ENCODE results near the gene BRSK1.
A peak's percentile ranks its signal among the peaks of the same experiment; 100 is the strongest.
"Not testable (repeated sequence)": the region's sequence is repeated elsewhere in the genome, so short reads cannot be mapped to it uniquely, and the experiment has no call there.

Gene BRSK1

DNA sequence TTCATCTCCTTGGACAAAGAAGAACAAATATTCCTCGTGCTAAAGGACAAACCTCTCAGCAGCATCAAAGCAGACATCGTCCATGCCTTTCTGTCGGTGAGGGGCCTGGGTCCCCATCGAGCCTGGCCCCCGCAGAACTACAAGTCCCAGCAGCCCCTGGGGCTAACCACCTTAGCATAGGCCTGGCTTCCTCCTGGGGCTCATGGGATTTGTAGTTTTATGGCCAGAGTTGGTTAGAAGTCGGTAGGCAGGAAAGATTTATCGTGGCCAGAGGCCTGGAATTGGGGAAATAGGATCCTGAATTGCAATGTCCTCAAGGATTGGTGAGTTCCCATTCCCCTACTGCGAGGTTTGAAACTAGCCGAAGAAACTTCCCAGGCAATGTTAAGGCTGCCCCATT is 21.7 kb downstream of the BRSK1 start:
- DNase-seq: peak; percentile 64

DNA sequence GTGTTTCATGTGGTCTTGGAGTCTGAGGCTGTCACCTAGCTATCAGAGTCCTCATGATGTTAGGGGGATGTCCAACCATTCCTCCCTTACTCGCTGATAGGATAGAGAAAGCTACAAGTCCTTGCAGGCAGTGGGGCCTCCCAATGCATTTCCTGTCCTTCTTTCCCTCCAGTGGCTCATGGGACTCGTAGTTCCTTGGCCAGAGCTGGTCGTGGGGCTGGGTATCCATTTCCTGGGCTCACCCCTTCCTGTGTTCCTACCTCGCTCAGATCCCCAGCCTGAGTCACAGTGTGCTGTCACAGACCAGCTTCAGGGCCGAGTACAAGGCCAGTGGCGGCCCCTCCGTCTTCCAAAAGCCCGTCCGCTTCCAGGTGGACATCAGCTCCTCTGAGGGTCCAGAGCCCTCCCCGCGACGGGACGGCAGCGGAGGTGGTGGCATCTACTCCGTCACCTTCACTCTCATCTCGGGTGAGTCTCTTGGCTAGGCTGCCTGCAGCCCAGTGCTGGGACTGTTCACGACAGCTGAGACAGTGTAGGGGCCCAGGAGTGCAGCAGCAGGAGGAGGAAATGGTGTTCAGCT is 22.3 kb downstream of the BRSK1 start:
- DNase-seq: no peak

DNA sequence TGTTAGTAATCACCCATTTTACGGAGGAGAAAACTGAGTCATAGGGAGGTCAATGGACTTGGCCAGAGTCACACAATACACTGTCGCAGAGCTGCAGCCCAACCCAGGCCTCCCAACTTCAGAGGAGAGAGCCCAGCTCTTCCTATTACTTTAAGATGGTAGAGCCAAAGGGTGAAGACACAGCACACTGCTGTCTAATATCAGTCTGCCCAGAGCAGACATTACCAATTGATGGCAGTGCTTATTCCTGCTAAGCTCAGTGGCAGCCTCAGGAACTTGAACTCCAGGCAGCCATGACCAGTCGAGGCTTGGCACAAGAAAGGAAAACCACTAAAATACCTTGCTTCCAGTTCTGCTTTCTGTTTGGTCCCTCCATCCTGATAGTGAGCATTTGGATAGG is 22.9 kb downstream of the BRSK1 start:
- no peak for DNase-seq

GRCh38 chr19:55308281-55308680 is 24.5 kb downstream of the BRSK1 start:
- no peak for DNase-seq

GRCh38 chr19:55309448-55309847 is 25.7 kb downstream of the BRSK1 start:
- DNase-seq: no peak

DNA sequence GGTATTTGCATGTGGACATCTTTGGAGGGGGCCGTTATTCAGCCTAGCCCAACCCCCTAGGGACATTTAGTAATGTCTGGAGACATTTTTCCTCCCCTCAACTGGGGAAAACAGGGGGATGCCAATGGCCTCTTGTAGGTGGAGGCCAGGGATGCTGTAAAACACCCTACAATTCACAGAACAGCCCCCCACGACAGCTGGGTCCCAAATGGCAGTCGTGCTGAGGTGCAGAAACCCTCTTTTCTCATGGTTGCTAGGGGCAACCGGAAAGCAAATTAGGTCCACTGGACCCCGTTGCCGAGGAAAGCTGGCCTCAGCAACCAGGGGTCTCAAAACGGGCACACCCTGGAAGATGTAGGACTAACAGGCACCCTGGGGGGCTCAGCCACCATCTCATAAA is 26.7 kb downstream of the BRSK1 start:
- no peak for DNase-seq

- DNase-seq: no peak
These were observed 27.6 kb downstream of the BRSK1 start for GRCh38 chr19:55311397-55311796.

GRCh38 chr19:55311797-55312196 is 28.0 kb downstream of the BRSK1 start:
- DNase-seq: no peak

DNA sequence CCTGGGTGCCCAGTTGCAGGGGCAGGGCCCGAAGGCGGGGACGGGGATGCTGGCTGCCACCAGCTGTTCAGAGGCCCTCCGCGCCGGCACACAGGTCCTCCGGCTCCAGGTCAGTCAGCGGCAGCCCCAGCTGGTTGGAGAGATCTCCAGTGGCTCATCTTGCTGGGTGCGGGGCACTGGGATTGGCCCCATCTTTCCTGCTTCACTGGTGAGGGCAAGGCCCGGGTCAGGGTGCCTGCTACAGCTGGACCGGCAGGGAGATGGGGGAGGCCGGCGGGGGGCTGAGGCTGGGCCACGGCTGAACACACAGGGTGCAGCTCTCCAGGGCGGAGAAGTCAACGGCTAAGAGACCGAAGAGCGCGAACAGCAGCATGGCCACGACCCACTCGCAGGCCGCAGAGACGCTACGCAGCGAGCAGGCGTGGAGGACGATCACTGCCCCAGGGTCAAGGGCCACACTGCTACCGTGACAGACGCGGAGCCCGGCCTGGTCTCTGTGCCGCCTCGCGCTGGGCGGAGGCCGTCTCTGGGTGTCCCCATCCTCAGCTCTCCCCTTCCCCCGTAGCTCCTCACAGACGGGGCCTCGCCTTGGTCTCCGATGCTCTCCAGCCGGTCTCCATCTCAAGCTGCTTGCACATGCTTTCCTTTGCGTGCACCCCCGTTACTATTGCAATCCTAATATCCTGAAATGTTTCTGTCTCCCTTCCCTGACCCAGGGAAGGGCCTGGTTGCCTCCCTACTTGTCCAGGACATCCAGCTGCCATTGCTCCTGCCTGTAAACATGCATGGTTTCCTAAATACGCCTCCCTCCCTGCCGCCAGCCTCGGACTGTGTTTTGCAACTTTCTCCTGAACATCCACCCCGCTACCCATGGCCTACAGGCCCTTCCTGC is 29.1 kb downstream of the BRSK1 start:
- DNase-seq: no peak

GRCh38 chr19:55314396-55314795 is 30.6 kb downstream of the BRSK1 start:
- DNase-seq: no peak

DNA sequence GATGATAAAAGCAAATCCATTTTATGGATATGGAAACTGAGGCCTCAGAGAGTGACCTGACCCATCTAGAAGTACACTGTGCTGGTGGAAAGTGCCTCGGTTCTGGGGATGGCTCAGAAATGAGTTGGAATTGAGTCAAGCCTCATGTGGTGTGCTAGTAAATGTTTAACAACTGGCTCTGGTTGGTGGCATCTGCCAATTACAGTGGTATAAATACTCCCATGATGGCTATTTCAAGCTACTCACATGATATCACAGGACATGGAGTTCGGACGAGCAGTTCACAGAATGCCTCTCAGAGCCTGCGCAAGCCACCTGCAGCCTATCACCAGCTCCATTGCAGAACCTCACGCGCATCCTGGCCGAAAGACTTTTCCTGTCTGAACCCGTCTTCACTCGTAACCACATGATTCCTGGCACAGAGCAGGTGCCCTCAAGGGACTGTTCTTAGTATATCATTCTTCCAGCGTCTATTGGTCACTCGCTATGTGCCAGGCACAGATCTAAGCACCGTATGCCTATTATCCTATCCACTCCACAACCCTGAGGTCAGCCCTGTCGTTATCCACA is 32.2 kb downstream of the BRSK1 start:
- DNase-seq: no peak

- no peak for DNase-seq
These were observed 32.8 kb downstream of the BRSK1 start for GRCh38 chr19:55316646-55317045.

DNA sequence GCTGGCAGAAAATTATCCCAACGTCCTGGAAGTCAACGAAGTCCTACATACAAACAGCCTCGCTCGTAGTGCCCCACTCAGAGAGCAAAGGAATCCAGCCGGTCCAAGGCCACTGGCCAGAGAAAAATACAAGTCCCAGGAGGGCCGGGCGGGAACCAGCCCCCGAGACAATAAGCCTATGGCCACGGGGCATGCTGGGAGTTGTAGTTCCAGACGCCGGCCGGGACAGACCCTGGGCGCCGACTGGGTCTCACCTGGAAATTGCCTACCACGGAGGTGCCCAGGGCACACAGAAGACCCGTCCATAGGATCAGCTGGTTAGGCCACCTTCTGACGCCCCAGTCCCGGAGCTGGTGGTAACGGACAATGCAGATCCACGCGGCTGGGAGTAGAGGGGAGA is 36.0 kb downstream of the BRSK1 start:
- no peak for DNase-seq

GRCh38 chr19:55320844-55321419 is 37.1 kb downstream of the BRSK1 start:
- no peak for DNase-seq

- no peak for DNase-seq
These were observed 37.8 kb downstream of the BRSK1 start for GRCh38 chr19:55321466-55322137.

- DNase-seq: no peak
These were observed 38.5 kb downstream of the BRSK1 start for GRCh38 chr19:55322204-55322885.

DNA sequence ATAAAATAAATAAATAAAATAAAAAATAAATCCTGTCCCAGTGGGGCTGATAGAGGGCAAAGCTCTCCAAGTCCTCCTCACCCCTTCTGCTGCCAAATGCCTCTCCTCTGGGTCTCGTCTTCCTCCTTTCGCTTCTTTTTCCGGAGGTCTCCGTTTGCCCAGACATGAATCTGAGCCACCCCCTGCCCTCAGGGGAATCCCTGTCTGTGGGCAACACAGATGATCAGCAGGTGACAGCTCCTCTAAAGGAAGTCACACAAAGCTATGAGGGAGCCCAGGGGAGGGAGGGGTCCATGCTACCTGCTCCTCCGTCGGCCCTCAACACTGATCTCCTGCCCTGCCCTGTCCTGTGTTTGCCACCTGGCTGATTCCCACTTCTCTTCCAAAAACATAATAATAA is 40.9 kb downstream of the BRSK1 start:
- DNase-seq: no peak

DNA sequence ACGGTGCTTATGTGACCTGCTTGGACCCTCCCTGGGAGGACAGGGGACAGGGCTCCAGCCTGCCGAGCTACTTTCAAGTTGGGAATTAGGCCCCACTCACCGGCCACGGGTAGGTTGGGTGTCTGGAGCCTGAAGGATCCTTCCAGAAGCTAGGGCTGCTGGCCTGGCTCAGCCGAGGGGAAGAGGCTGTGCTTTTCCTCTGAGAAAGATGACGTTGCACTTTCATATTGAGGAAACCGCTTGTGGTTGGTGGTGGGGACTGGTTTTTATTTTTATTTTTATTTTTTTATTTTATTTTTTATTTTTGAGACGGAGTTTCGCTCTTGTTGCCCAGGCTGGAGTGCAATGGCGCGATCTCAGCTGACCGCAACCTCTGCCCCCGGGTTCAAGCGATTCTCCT is 41.4 kb downstream of the BRSK1 start, which contains the start of gene TMEM150B:
TMEM150B (minus strand) TSS at position 170 of the 400 bp plus-strand sequence. CDS start 4,305 bp downstream, outside the sequence.
- DNase-seq: no peak

GRCh38 chr19:55328774-55329318 is 45.0 kb downstream of the BRSK1 start:
- DNase-seq: not testable (repeated sequence)

DNA sequence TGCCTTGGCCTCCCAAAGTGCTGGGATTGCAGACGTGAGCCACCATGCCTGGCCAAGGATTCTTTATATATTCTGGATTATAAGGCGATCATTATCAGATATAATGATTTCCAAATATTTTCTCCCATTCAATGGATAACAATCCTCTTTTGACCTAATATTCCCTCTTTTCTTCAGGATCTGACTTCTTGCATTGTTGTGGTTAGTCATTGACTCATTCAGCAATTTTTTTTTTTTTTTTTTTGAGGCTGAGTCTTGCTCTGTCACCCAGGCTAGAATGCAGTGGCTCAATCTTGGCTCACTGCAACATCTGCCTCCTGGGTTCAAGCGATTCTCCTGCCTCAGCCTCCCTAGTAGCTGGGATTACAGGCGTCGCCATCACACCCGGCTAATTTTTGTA is 46.0 kb downstream of the BRSK1 start:
- not testable (repeated sequence) for DNase-seq

GRCh38 chr19:55333870-55334269 is 50.1 kb downstream of the BRSK1 start:
- DNase-seq: no peak

GRCh38 chr19:55336101-55336500 is 52.3 kb downstream of the BRSK1 start:
- DNase-seq: no peak

Measured in activated T-cell treated with anti-CD3 and anti-CD28 coated beads, Interleukin-2, amount 50 U/mL, for 1 hour (primary cell).